ENCODE results near the gene CHD1. TPM values are rescaled to one million over a fixed set of nuclear protein-coding genes. Genes with fewer than 3 reads are reported as not detected.

CHD1 gene
- total RNA-seq: 10 to 100 TPM; 48.0 to 56.3 (median 53.0) TPM
- long read RNA-seq, donor 1, full-length matches to known transcripts: 5 of 16 reads
- long read RNA-seq, donor 1, partial matches to known transcripts: 9 of 16 reads
- long read RNA-seq, donor 1, other reads (novel, unspliced or antisense): 2 of 16 reads
- long read RNA-seq, donor 2, partial matches to known transcripts: 55 of 57 reads
- long read RNA-seq, donor 2, other reads (novel, unspliced or antisense): 2 of 57 reads

GRCh38 chr5:98928873-98929709 is at the start of gene CHD1:
CHD1 (minus strand) TSS chr5:98929007; CDS start chr5:98926386, 2,621 bp downstream.
- no peaks in the 10 kb centered on the region for H3K9me3 ChIP-seq
- H3K4me3 ChIP-seq: peak within 1 kb of the TSS; percentile 92
- intact Hi-C loops (cut with DNase I, micrococcal nuclease): no loop called here
- H3K36me3 ChIP-seq (ENCODE audit: low read depth): no peaks in the 10 kb centered on the region
- peaks cover 20% of the 10 kb centered on the region for H3K4me1 ChIP-seq (ENCODE audit: low read depth)
- DNase-seq (peak; percentile 94 to 98 (median 97)), ATAC-seq (peak; percentile 88)
- TF ChIP-seq CTCF (IDR thresholded peaks at IDR 0.05): peak; percentile 11

GRCh38 chr5:98978528-98978927 is 49.7 kb upstream of the CHD1 start:
- Histone ChIP-seq H3K4me1 (ENCODE audit: low read depth) (no peaks in the 10 kb centered on the region), H3K9me3 (no peaks in the 10 kb centered on the region), H3K36me3 (ENCODE audit: low read depth) (no peaks in the 10 kb centered on the region), H3K4me3 (no peak overlapping the region)
- ATAC-seq: no peak
- no peak for DNase-seq
- no peak for TF ChIP-seq CTCF (IDR thresholded peaks at IDR 0.05)
- intact Hi-C loops (cut with DNase I, micrococcal nuclease): no loop called here

- Histone ChIP-seq H3K4me3 (no peak overlapping the region), H3K9me3 (no peaks in the 10 kb centered on the region), H3K4me1 (ENCODE audit: low read depth) (no peaks in the 10 kb centered on the region), H3K36me3 (ENCODE audit: low read depth) (no peaks in the 10 kb centered on the region)
- no peak for TF ChIP-seq CTCF (IDR thresholded peaks at IDR 0.05)
- intact Hi-C loops (cut with DNase I, micrococcal nuclease): no loop called here
- DNase-seq: no peak
- ATAC-seq: peak; percentile 22
These were observed 48.9 kb upstream of the CHD1 start for GRCh38 chr5:98977723-98978122.

GRCh38 chr5:98975682-98976407 is 47.0 kb upstream of the CHD1 start:
- Histone ChIP-seq H3K4me1 (ENCODE audit: low read depth) (no peaks in the 10 kb centered on the region), H3K9me3 (no peaks in the 10 kb centered on the region), H3K4me3 (no peak overlapping the region), H3K36me3 (ENCODE audit: low read depth) (no peaks in the 10 kb centered on the region)
- ATAC-seq (peak; percentile 60), DNase-seq (no peak)
- no peak for TF ChIP-seq CTCF (IDR thresholded peaks at IDR 0.05)
- intact Hi-C loops (cut with DNase I, micrococcal nuclease): no loop called here

GRCh38 chr5:98975223-98975622 is 46.4 kb upstream of the CHD1 start:
- Histone ChIP-seq H3K4me3 (no peak overlapping the region), H3K9me3 (no peaks in the 10 kb centered on the region), H3K4me1 (ENCODE audit: low read depth) (no peaks in the 10 kb centered on the region), H3K36me3 (ENCODE audit: low read depth) (no peaks in the 10 kb centered on the region)
- intact Hi-C loops (cut with DNase I, micrococcal nuclease): no loop called here
- no peak for TF ChIP-seq CTCF (IDR thresholded peaks at IDR 0.05)
- DNase-seq: no peak
- ATAC-seq: peak; percentile 98
